NOMO-1 treated with dmso at 0.1 percent for 144 hours (cell line): ENCODE results near the gene C16orf90.
A peak's percentile ranks its signal among the peaks of the same experiment; 100 is the strongest.

Experiments used
- DNase-seq: peaks from one replicate; lab custom pipeline; 2025; ENCODE audit not compliant: unreplicated experiment; lab: John Stamatoyannopoulos, UW

Gene C16orf90

GRCh38 chr16:3467921-3468320, 27.4 kb downstream of the C16orf90 start:
- no peak for DNase-seq

- no peak for DNase-seq
Observed at GRCh38 chr16:3467182-3467581, 28.1 kb downstream of the C16orf90 start.

GRCh38 chr16:3465911-3466584, 29.2 kb downstream of the C16orf90 start:
- no peak for DNase-seq

- no peak for DNase-seq
Observed at GRCh38 chr16:3465301-3465700, 30.0 kb downstream of the C16orf90 start.

GRCh38 chr16:3461151-3461550, 34.1 kb downstream of the C16orf90 start:
- DNase-seq = no peak

GRCh38 chr16:3460585-3460984, 34.7 kb downstream of the C16orf90 start:
- no peak for DNase-seq

GRCh38 chr16:3460121-3460520, 35.2 kb downstream of the C16orf90 start:
- DNase-seq = no peak

GRCh38 chr16:3459401-3460090, 35.7 kb downstream of the C16orf90 start:
- no peak for DNase-seq

- no peak for DNase-seq
Observed at GRCh38 chr16:3458852-3459361, 36.4 kb downstream of the C16orf90 start.

GRCh38 chr16:3458278-3458851, 36.9 kb downstream of the C16orf90 start:
- DNase-seq = peak; percentile 5

GRCh38 chr16:3457434-3458252, 37.6 kb downstream of the C16orf90 start:
- peak; percentile 73 for DNase-seq

GRCh38 chr16:3454631-3455147, 40.6 kb downstream of the C16orf90 start:
- no peak for DNase-seq

- no peak for DNase-seq
Observed at GRCh38 chr16:3454093-3454492, 41.2 kb downstream of the C16orf90 start.

GRCh38 chr16:3444032-3444388, 51.3 kb downstream of the C16orf90 start:
- peak; percentile 26 for DNase-seq
